ENCODE measurements around the gene GHRL.

DNA sequence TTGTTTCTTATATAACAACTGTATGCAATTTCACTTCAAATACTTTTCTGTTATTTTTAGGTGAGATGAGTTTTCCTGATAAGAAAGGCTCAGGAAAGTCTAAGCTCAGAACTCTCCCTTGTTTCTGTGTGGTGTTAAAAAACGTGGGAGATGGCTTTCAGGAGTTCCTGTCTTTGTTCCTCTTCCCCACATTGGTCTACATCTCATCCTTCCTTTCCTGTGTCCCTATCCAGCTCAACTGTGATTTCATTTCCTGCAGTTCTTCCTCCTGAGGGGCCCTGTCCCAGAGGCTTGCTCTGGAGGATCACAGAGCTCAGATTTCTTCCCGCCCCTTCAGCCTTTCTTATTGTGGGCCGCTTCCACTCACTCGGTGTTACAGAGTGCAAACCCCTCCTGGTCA, 17.0 kb upstream of the GHRL start:
- TF ChIP-seq, protein P1, sequence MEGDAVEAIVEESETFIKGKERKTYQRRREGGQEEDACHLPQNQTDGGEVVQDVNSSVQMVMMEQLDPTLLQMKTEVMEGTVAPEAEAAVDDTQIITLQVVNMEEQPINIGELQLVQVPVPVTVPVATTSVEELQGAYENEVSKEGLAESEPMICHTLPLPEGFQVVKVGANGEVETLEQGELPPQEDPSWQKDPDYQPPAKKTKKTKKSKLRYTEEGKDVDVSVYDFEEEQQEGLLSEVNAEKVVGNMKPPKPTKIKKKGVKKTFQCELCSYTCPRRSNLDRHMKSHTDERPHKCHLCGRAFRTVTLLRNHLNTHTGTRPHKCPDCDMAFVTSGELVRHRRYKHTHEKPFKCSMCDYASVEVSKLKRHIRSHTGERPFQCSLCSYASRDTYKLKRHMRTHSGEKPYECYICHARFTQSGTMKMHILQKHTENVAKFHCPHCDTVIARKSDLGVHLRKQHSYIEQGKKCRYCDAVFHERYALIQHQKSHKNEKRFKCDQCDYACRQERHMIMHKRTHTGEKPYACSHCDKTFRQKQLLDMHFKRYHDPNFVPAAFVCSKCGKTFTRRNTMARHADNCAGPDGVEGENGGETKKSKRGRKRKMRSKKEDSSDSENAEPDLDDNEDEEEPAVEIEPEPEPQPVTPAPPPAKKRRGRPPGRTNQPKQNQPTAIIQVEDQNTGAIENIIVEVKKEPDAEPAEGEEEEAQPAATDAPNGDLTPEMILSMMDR (IDR thresholded peaks at IDR 0.05; ENCODE audit: low read depth, low read length): no peak
- TF ChIP-seq, protein P2, sequence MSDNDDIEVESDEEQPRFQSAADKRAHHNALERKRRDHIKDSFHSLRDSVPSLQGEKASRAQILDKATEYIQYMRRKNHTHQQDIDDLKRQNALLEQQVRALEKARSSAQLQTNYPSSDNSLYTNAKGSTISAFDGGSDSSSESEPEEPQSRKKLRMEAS (IDR thresholded peaks at IDR 0.05; ENCODE audit: low read depth, low read length): no peak

All from NB4 (cell line).